GM19238 (cell line): ENCODE measurements around the gene VCAN.

Experiments used
- DNase-seq: peaks from one replicate; pipeline ENCODE4 v3.0.0; 2011; ENCODE audit warnings: low spot score; ENCODE audit not compliant: insufficient read length

The VCAN gene

GRCh38 chr5:83562791-83563557, 91.4 kb downstream of the VCAN start:
- DNase-seq = no peak

GRCh38 chr5:83563631-83564030, 92.1 kb downstream of the VCAN start:
- DNase-seq = no peak

- no peak for DNase-seq
Observed at GRCh38 chr5:83564069-83564749, 92.7 kb downstream of the VCAN start.

- no peak for DNase-seq
Observed at GRCh38 chr5:83567741-83568140, 96.2 kb downstream of the VCAN start.

GRCh38 chr5:83568186-83568585, 96.6 kb downstream of the VCAN start:
- DNase-seq = no peak

GRCh38 chr5:83570916-83571315, 99.4 kb downstream of the VCAN start:
- DNase-seq = no peak

GRCh38 chr5:83572271-83572670, 100.7 kb downstream of the VCAN start:
- DNase-seq = no peak

GRCh38 chr5:83576341-83576740, 104.8 kb downstream of the VCAN start:
- DNase-seq = no peak

GRCh38 chr5:83577036-83577636, 105.6 kb downstream of the VCAN start:
- DNase-seq = no peak

- DNase-seq = no peak
Observed at GRCh38 chr5:83583859-83584258, 112.3 kb downstream of the VCAN start.

GRCh38 chr5:83586874-83587776, 115.6 kb downstream of the VCAN start:
- DNase-seq = no peak

- no peak for DNase-seq
Observed at GRCh38 chr5:83589786-83590185, 118.2 kb downstream of the VCAN start.

GRCh38 chr5:83590966-83591365, 119.4 kb downstream of the VCAN start:
- DNase-seq = no peak

GRCh38 chr5:83595217-83595616, 123.7 kb downstream of the VCAN start:
- DNase-seq = no peak

GRCh38 chr5:83608122-83608521, 136.6 kb downstream of the VCAN start:
- no peak for DNase-seq

GRCh38 chr5:83614841-83615240, 143.3 kb downstream of the VCAN start:
- DNase-seq = no peak

- no peak for DNase-seq
Observed at GRCh38 chr5:83628360-83628759, 156.8 kb downstream of the VCAN start.
